ENCODE data around the gene CLDN3. TPM values are rescaled to one million over a fixed set of nuclear protein-coding genes. Genes with fewer than 3 reads are reported as not detected.

Gene CLDN3
- total RNA-seq, 2 donors from 2014 or later: not detected

Other genes with a start within 250 kb of the CLDN3 start
- 10 to 100 TPM; 40.6 to 44.4 TPM for gene BAZ1B, start 248.0 kb downstream of the CLDN3 start, total RNA-seq
- gene BCL7B, start 212.6 kb downstream of the CLDN3 start, total RNA-seq: 10 to 100 TPM; 60.7 to 73.0 TPM
- 10 to 100 TPM; 14.3 to 24.8 TPM for gene TBL2, start 191.7 kb downstream of the CLDN3 start, total RNA-seq
- 10 to 100 TPM; 14.0 to 29.1 TPM for gene MLXIPL, start 145.7 kb downstream of the CLDN3 start, total RNA-seq
- 1 to 10 TPM; 1.4 to 2.5 TPM for gene VPS37D, start 102.4 kb downstream of the CLDN3 start, total RNA-seq
- gene DNAJC30, start 86.8 kb downstream of the CLDN3 start, total RNA-seq: 10 to 100 TPM; 13.6 to 14.3 TPM
- 10 to 100 TPM; 70.3 to 72.5 TPM for gene BUD23, start 86.7 kb downstream of the CLDN3 start, total RNA-seq
- 1 to 10 TPM; 2.0 to 2.6 TPM for gene STX1A, start 50.6 kb downstream of the CLDN3 start, total RNA-seq
- 10 to 100 TPM; 22.6 to 27.4 TPM for gene ABHD11, start 31.5 kb downstream of the CLDN3 start, total RNA-seq
- under 1 TPM in 1 of 2 donors, not detected in 1; 0.71 TPM for gene CLDN4, start 60.7 kb upstream of the CLDN3 start, total RNA-seq
- gene METTL27, start 72.2 kb upstream of the CLDN3 start, total RNA-seq: under 1 TPM; 0.32 to 0.92 TPM
- gene TMEM270, start 90.9 kb upstream of the CLDN3 start, total RNA-seq: not detected